Left lung (tissue), 10 donors: Measurements from ENCODE around the gene SNX5. TPM values are rescaled to one million over a fixed set of nuclear protein-coding genes. Genes with fewer than 3 reads are reported as not detected.

Experiments used
- ATAC-seq: fragments of 200-7000 bp; cut with Tn5 transposase; one replicate; pipeline ENCODE4 v1.9.1; 2020; ENCODE audit warnings: moderate library complexity
- DNase-seq, 4 donors: peaks; one replicate each; pipeline ENCODE4 v3.0.0-alpha.2; 2013 to 2020
- H3K27ac ChIP-seq, 2 donors: fragments of 200-600 bp; sonication (generic) in 1 of 2; one replicate each; pipeline versions ENCODE4 v1.5.0 to v1.8.0; 2020 to 2021
- H3K27me3 ChIP-seq, 2 donors: fragments of 200-600 bp; sonication (generic) in 1 of 2; one replicate each; pipeline versions ENCODE4 v1.5.0 to v1.8.0; 2020 to 2021
- H3K36me3 ChIP-seq, 2 donors: fragments of 200-600 bp; sonication (generic) in 1 of 2; one replicate each; pipeline versions ENCODE4 v1.5.0 to v1.8.0; 2020 to 2021
- H3K4me1 ChIP-seq, 2 donors: fragments of 200-600 bp; one replicate each; pipeline ENCODE4 v1.8.0; 2021
- H3K4me3 ChIP-seq, 2 donors: fragments of 200-600 bp; sonication (generic) in 1 of 2; one replicate each; pipeline versions ENCODE4 v1.5.0 to v1.8.0; 2020 to 2021; ENCODE audit warnings: mild to moderate bottlenecking in 1 of 2
- H3K9me3 ChIP-seq, 2 donors: fragments of 200-600 bp; sonication (generic) in 1 of 2; one replicate each; pipeline versions ENCODE4 v1.5.0 to v1.8.0; 2020 to 2021
- CTCF ChIP-seq, 2 donors: fragments of 200-600 bp; sonication (generic) in 1 of 2; IDR thresholded peaks; one replicate each; pipeline versions ENCODE4 v1.5.0 to v1.8.0; 2021; ENCODE audit warnings: antibody characterized with exemption in 2 of 2
- intact Hi-C, 2 donors: fragments of 100-400 bp; cut with DNase I; formaldehyde crosslinking; loops; one replicate each; pipeline versions ENCODE4 v1.11.2 to v1.14.2; 2022
- polyA plus RNA-seq, 6 donors: library from polyadenylated mRNA; unstranded; fragments of 120-200 nt; gene quantifications; one replicate each; pipeline ENCODE4 v1.2.1, GENCODE V29; 2013; ENCODE audit not compliant: insufficient read length in 6 of 6
- total RNA-seq, 2 donors: library from RNA; stranded (reverse); fragmentation: NEBNext Ultra II Directional; extraction: Animal tissue kit (Norgen Biotek cat#: 25700); gene quantifications; one replicate each; pipeline ENCODE4 v1.2.1, GENCODE V29; 2021
- donor health status: DM: no; HTN: yes; CAD: no.
- donor health status: DM: no; HTN: no; CAD: no.

The SNX5 gene
- total and polyA plus RNA-seq, 8 donors = 82.0 to 312 (median 247) TPM

- no peak for ATAC-seq
- intact Hi-C loops = no loop called here
Observed at GRCh38 chr20:17892189-17892938, 76.2 kb downstream of the SNX5 start.

More at GRCh38 chr20:17892189-17892938, 76.2 kb downstream of the SNX5 start:
- Histone ChIP-seq H3K27ac (no peak overlapping the region), H3K4me1 (peaks cover 11 to 40% of the 10 kb centered on the region in 2 donors), H3K4me3 (no peak overlapping the region), H3K9me3 (peaks cover 0 to 4% of the 10 kb centered on the region in 2 donors), H3K27me3 (peaks cover 0 to 17% of the 10 kb centered on the region in 2 donors), H3K36me3 (no peaks in the 10 kb centered on the region)
- DNase-seq = no peak
- TF ChIP-seq CTCF (IDR thresholded peaks at IDR 0.05) = no peak

Other genes starting within 250 kb of the SNX5 start
- gene MGME1, start 224 bp upstream of the SNX5 start, total RNA-seq = 10 to 100 TPM; 13.3 to 13.4 TPM
- 10 to 100 TPM; 32.5 to 41.4 (median 37.0) TPM for gene MGME1, start 224 bp upstream of the SNX5 start, polyA plus RNA-seq
- 1 to 10 TPM; 5.8 to 8.3 TPM for gene OVOL2, start 89.1 kb upstream of the SNX5 start, total RNA-seq
- gene OVOL2, start 89.1 kb upstream of the SNX5 start, polyA plus RNA-seq = 10 to 100 TPM in 1 of 6 donors, 1 to 10 TPM in 5; 6.8 to 10.5 (median 7.9) TPM
- 10 to 100 TPM in 1 of 2 donors, 1 to 10 TPM in 1; 8.0 to 11.4 TPM for gene KAT14, start 169.1 kb upstream of the SNX5 start, total RNA-seq
- gene KAT14, start 169.1 kb upstream of the SNX5 start, polyA plus RNA-seq = 10 to 100 TPM; 18.4 to 24.7 (median 22.3) TPM
- gene PET117, start 169.1 kb upstream of the SNX5 start, total RNA-seq = 10 to 100 TPM; 14.1 to 14.6 TPM
- 10 to 100 TPM; 10.3 to 16.4 (median 13.2) TPM for gene PET117, start 169.1 kb upstream of the SNX5 start, polyA plus RNA-seq